ENCODE measurements around the gene ABHD16A. TPM values are rescaled to one million over a fixed set of nuclear protein-coding genes. Genes with fewer than 3 reads are reported as not detected.

Gene ABHD16A
- total and polyA plus RNA-seq, 4 experiments from 2014 or later: 35.9 to 69.2 (median 56.4) TPM

DNA sequence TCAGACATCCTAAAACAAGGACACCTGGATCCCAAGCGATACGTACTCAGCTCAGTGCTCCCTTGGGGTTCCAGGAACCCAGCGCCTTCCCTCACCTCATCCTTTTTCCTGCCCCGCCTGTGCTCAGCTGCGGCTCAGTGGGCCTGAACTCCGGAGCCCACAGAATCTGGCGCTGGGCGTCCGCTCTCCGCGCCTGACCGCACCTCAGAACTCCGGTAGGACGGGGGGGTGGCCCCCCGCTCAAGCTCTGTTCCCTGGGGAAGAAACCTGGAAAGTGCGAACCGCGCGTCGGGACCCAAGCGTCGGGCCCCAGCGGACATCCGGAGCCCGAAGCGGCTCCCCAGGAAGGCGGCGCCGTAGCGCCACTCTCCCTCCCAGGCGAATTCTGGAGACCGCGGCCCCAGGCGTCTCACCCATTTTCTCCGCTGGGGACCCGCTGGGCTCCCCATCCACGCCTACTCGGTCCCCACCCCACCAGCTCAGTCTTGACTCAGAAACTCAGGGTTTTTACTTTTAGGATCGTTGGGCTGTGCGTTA is 21.9 kb downstream of the ABHD16A start:
- peak in 4 of 5 donors; percentile 17 to 43 (median 28) for DNase-seq
- CTCF ChIA-PET (ENCODE audit: partially characterized antibody): interaction anchor here (0.7 to 2.1 kb wide), 24 partner anchors 8 to 1086 kb away, joined by 3 to 11 read pairs (median 4); partner anchors contain the start of genes ABHD16A, CLIC1, DXO and GPANK1
- H3K9me3 ChIP-seq (ENCODE audit: control insufficient read depth in 1 of 2, low read length in 2 of 2): no peaks in the 10 kb centered on the region
- no peaks in the 10 kb centered on the region for H3K27me3 ChIP-seq (ENCODE audit: insufficient read depth, low read length)
- H3K4me3 ChIP-seq (ENCODE audit: low read length in 2 of 2): peak overlapping the region; percentile 69 to 70
- POLR2A ChIA-PET (ENCODE audit: partially characterized antibody): interaction anchor here (0.7 to 2.1 kb wide), 15 partner anchors 14 to 183 kb away, joined by 3 to 13 read pairs (median 5); partner anchors contain the start of genes ABHD16A, BAG6, CSNK2B and GPANK1
- Mint-ChIP-seq H3K36me3 (peaks cover 2 to 8% of the 10 kb centered on the region in 2 donors), H3K9me3 (no peaks in the 10 kb centered on the region), H3K27me3 (no peaks in the 10 kb centered on the region), H3K4me3 (peak overlapping the region; percentile 86 to 91 (median 90)), H3K4me1 (peaks cover 11 to 27% (median 16%) of the 10 kb centered on the region in 4 donors), H3K27ac (peak overlapping the region; percentile 55 to 87 (median 77))
- H3K27ac ChIP-seq (ENCODE audit: low read depth, low read length): peak overlapping the region; percentile 51
- H3K4me1 ChIP-seq (ENCODE audit: insufficient read depth, low read length): peaks cover 19% of the 10 kb centered on the region
- intact Hi-C loops (cut with micrococcal nuclease): loop anchor here (2.0 to 5.0 kb wide), 3 partner anchors 16 to 56 kb away; partner anchors contain the start of genes ABHD16A, CLIC1 and GPANK1
- peaks cover 5% of the 10 kb centered on the region for H3K36me3 ChIP-seq (ENCODE audit: insufficient read depth, low read length)

DNA sequence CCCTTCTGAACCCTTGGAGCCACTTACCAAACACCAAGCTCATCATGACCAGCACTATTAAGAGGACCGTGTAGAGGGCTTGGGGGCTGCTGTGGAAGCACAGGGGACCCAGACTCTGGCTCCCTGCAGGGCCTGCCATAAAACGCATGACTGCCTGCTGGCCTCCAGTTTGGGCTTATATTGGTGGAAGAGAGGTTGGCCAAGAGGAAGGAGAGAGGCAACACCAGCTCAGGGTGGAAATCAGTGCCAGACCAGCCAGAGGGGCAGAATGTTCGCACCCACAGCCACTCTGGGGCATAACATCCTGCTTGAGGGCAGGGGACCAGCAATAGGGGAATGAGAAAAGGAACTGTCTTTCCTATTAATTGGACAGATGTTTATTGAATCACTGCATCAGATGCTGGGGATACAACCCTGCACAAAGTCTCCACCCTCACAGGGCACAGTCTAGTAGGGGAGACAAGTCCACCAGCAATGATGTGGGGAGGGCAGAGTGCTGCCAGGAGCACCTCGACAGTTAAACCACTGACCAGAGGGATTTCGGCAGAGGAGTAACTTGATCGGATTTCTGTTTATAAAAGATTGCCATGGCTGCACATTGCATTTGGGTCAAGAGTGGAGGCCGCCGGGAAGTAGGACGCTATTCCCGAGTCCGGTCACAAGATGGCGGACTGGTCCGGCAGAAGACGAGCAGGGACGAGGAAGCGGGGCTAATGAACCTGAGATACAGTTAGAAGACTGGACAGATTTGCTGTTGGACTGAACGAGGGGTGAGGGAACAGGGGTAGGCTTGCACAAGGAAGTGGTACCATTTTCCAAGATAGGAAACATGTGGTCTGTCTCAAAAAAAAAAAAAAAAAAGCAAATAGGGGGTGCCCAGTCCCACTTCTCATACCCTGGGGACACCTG is 22.6 kb downstream of the ABHD16A start, which contains the start of gene LY6G5C:
Gene LY6G5C, minus strand, starts transcription at position 842 of the 909 bp plus-strand sequence. Its CDS starts 694 bp downstream, at position 148.
- intact Hi-C loops (cut with micrococcal nuclease): loop anchor here (1.0 to 5.0 kb wide), 5 partner anchors 16 to 184 kb away; partner anchors contain the start of genes ABHD16A, CLIC1 and GPANK1
- H3K36me3 ChIP-seq (ENCODE audit: insufficient read depth, low read length): no peaks in the 10 kb centered on the region

DNA sequence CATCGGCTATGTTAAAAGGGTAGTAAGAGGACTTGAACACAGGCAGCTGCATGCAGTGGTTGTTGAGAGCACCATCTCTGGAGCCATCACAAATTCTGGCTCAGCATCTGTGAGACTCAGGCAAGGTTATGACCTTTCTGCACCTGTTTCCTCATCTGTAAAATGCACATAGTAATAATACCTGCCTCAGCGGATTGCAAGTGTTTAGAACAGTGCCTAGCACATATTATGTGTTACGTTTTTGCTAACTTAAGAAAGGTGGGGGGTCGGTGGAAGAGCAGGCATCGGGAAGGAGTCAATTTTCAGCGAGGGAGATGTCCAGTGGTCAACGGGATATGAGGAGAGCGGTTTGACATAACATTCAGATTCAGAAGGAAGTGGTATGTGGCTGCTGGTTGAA is 25.2 kb downstream of the ABHD16A start:
- peak overlapping the region in 2 of 8 donors; percentile 3 to 50 for H3K4me3 Mint-ChIP-seq
- POLR2A ChIA-PET (ENCODE audit: partially characterized antibody): interaction anchor here (0.6 to 1.2 kb wide), 2 partner anchors 25 to 103 kb away, joined by 3 read pairs; partner anchors contain the start of gene TNF
- Histone ChIP-seq H3K9me3 (ENCODE audit: control insufficient read depth in 1 of 2, low read length in 2 of 2) (no peaks in the 10 kb centered on the region), H3K4me3 (ENCODE audit: low read length in 2 of 2) (no peak overlapping the region), H3K4me1 (ENCODE audit: insufficient read depth, low read length) (peaks cover 19% of the 10 kb centered on the region), H3K36me3 (ENCODE audit: insufficient read depth, low read length) (peaks cover 5% of the 10 kb centered on the region), H3K27ac (ENCODE audit: low read depth, low read length) (no peak overlapping the region), H3K27me3 (ENCODE audit: insufficient read depth, low read length) (no peaks in the 10 kb centered on the region)
- DNase-seq: no peak
- intact Hi-C loops (cut with micrococcal nuclease): no loop called here
- H3K27ac Mint-ChIP-seq: peak overlapping the region in 3 of 7 donors; percentile 5 to 61 (median 22)
- peaks cover 6 to 12% of the 10 kb centered on the region in 2 donors for H3K36me3 Mint-ChIP-seq
- peaks cover 11 to 27% (median 16%) of the 10 kb centered on the region in 4 donors for H3K4me1 Mint-ChIP-seq
- H3K27me3 Mint-ChIP-seq: no peaks in the 10 kb centered on the region
- H3K9me3 Mint-ChIP-seq: no peaks in the 10 kb centered on the region
- CTCF ChIA-PET (ENCODE audit: partially characterized antibody): interaction anchor here (1.1 to 1.3 kb wide), 4 partner anchors 12 to 212 kb away, joined by 3 to 4 read pairs (median 3); partner anchors contain the start of gene HSPA1B

More for the DNA sequence above, 22.6 kb downstream of the ABHD16A start, which contains the start of gene LY6G5C:
- POLR2A ChIA-PET (ENCODE audit: partially characterized antibody): interaction anchor here (0.7 to 2.1 kb wide), 15 partner anchors 14 to 183 kb away, joined by 3 to 13 read pairs (median 5); partner anchors contain the start of genes ABHD16A, BAG6, CSNK2B and GPANK1
- H3K9me3 Mint-ChIP-seq: no peaks in the 10 kb centered on the region
- peak in 4 of 5 donors; percentile 51 to 59 (median 56) for DNase-seq
- CTCF ChIA-PET (ENCODE audit: partially characterized antibody): interaction anchor here (0.7 to 2.1 kb wide), 24 partner anchors 9 to 1085 kb away, joined by 3 to 11 read pairs (median 4); partner anchors contain the start of genes ABHD16A, CLIC1, DXO and GPANK1
- Histone ChIP-seq H3K4me1 (ENCODE audit: insufficient read depth, low read length) (peaks cover 19% of the 10 kb centered on the region), H3K9me3 (ENCODE audit: control insufficient read depth in 1 of 2, low read length in 2 of 2) (no peaks in the 10 kb centered on the region), H3K27ac (ENCODE audit: low read depth, low read length) (peak within 1 kb of the TSS; percentile 51), H3K27me3 (ENCODE audit: insufficient read depth, low read length) (no peaks in the 10 kb centered on the region), H3K4me3 (ENCODE audit: low read length in 2 of 2) (peak within 1 kb of the TSS; percentile 69 to 70)
- H3K27ac Mint-ChIP-seq: peak within 1 kb of the TSS; percentile 77 to 92 (median 86)
- peaks cover 0 to 4% of the 10 kb centered on the region in 2 donors for H3K36me3 Mint-ChIP-seq
- H3K27me3 Mint-ChIP-seq: no peaks in the 10 kb centered on the region
- peaks cover 11 to 27% (median 16%) of the 10 kb centered on the region in 4 donors for H3K4me1 Mint-ChIP-seq
- H3K4me3 Mint-ChIP-seq: peak within 1 kb of the TSS; percentile 86 to 91 (median 90)

DNA sequence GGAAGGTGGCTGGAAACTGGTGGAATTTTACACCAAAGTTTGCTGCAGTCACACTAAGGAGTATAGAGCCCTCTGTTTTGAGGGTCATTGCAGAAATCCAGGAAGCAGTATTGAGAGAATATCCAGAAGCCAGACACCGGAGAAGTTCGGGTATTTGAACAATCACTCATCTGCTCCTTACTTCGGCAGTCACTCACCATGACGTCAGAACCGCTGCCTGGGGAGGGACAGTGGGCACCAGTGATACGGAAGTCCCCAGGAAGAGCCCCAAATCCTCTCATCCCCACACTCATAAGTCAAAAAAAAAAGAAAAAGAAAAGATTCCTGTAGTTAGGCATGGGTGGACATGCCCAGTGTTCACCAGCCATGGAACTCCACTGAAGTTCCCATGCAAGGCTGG is 26.2 kb downstream of the ABHD16A start:
- Histone ChIP-seq H3K36me3 (ENCODE audit: insufficient read depth, low read length) (peaks cover 15% of the 10 kb centered on the region), H3K27ac (ENCODE audit: low read depth, low read length) (no peak overlapping the region), H3K4me1 (ENCODE audit: insufficient read depth, low read length) (peaks cover 19% of the 10 kb centered on the region), H3K27me3 (ENCODE audit: insufficient read depth, low read length) (no peaks in the 10 kb centered on the region), H3K9me3 (ENCODE audit: control insufficient read depth in 1 of 2, low read length in 2 of 2) (no peaks in the 10 kb centered on the region), H3K4me3 (ENCODE audit: low read length in 2 of 2) (no peak overlapping the region)
- Mint-ChIP-seq H3K9me3 (no peaks in the 10 kb centered on the region), H3K27ac (peak overlapping the region in 2 of 7 donors; percentile 72 to 89), H3K4me3 (no peak overlapping the region), H3K27me3 (no peaks in the 10 kb centered on the region), H3K4me1 (peaks cover 11 to 27% (median 15%) of the 10 kb centered on the region in 4 donors), H3K36me3 (peaks cover 11 to 19% of the 10 kb centered on the region in 2 donors)
- ChIA-PET POLR2A (ENCODE audit: partially characterized antibody) (no interaction called here), CTCF (ENCODE audit: partially characterized antibody) (interaction anchor here (1.1 kb wide), 1 partner anchor 213 kb away, joined by 3 read pairs; no protein-coding TSS in a partner anchor)
- no peak for DNase-seq
- intact Hi-C loops (cut with micrococcal nuclease): no loop called here

DNA sequence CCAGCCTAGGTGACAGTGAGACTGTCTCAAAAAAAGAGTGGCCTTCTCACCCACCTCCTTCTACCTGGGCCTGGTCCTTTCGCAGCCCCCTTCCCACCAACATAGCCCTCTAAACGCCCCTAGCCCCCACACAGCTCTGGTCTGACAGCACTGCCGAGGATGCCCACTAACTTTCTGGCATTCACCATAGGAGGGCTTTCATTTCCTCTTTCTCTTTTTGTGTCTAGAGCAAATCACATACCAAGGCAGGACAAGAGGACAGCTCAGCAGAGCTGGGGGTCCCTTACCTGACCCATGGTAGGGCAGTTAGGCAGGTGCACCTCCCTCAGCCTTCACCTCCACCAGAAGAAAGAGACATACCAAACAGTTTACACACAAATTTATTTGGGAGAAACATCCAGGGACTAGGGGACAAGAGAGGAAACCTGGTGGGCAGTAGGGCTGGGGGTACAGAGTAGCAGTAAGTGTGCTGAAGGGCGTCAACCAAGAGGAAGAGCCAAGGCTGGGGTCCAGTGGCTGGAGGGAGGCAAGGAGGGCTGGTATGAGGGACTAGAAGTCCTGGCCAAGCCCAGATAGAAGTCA is 26.7 kb downstream of the ABHD16A start:
- Histone ChIP-seq H3K36me3 (ENCODE audit: insufficient read depth, low read length) (peaks cover 20% of the 10 kb centered on the region), H3K27me3 (ENCODE audit: insufficient read depth, low read length) (no peaks in the 10 kb centered on the region), H3K9me3 (ENCODE audit: control insufficient read depth in 1 of 2, low read length in 2 of 2) (no peaks in the 10 kb centered on the region), H3K4me1 (ENCODE audit: insufficient read depth, low read length) (peaks cover 15% of the 10 kb centered on the region), H3K4me3 (ENCODE audit: low read length in 2 of 2) (no peak overlapping the region), H3K27ac (ENCODE audit: low read depth, low read length) (no peak overlapping the region)
- Mint-ChIP-seq H3K4me1 (peaks cover 8 to 24% (median 12%) of the 10 kb centered on the region in 4 donors), H3K36me3 (peaks cover 11 to 24% of the 10 kb centered on the region in 2 donors), H3K27ac (peak overlapping the region in 3 of 7 donors; percentile 5 to 89 (median 72)), H3K4me3 (no peak overlapping the region), H3K9me3 (no peaks in the 10 kb centered on the region), H3K27me3 (no peaks in the 10 kb centered on the region)
- intact Hi-C loops (cut with micrococcal nuclease): no loop called here
- DNase-seq: no peak
- ChIA-PET POLR2A (ENCODE audit: partially characterized antibody) (interaction anchor here (1.4 kb wide), 1 partner anchor 24 kb away, joined by 5 read pairs; the partner anchor contains the start of gene BAG6), CTCF (ENCODE audit: partially characterized antibody) (no interaction called here)

DNA sequence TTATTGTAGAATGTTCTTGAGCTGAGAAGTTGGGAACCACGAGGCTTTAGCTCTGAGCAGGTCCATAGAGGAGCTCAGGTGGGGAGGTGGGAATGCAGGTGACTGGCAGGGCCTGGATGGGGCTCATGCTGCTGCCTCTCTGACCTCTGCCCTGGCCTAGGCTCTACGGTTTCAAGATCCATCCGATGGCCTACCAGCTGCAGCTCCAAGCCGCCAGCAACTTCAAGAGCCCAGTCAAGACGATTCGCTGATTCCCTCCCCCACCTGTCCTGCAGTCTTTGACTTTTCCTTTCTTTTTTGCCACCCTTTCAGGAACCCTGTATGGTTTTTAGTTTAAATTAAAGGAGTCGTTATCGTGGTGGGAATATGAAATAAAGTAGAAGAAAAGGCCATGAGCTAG is 33.4 kb downstream of the ABHD16A start, which contains the start of gene LY6G5B:
Gene LY6G5B, plus strand, starts transcription at position 301 of the 400 bp plus-strand sequence. CDS start 975 bp downstream, outside the sequence.
- H3K27me3 Mint-ChIP-seq: no peaks in the 10 kb centered on the region
- H3K36me3 ChIP-seq (ENCODE audit: insufficient read depth, low read length): peaks cover 66% of the 10 kb centered on the region
- no peaks in the 10 kb centered on the region for H3K27me3 ChIP-seq (ENCODE audit: insufficient read depth, low read length)
- no peaks in the 10 kb centered on the region for H3K9me3 ChIP-seq (ENCODE audit: control insufficient read depth in 1 of 2, low read length in 2 of 2)
- ChIA-PET POLR2A (ENCODE audit: partially characterized antibody) (interaction anchor here (3.3 kb wide), 1 partner anchor 18 kb away, joined by 16 read pairs; the partner anchor contains the start of gene BAG6), CTCF (ENCODE audit: partially characterized antibody) (interaction anchor here (2.5 kb wide), 1 partner anchor 11 kb away, joined by 8 read pairs; the partner anchor contains the start of gene LY6G5C)
- H3K4me1 Mint-ChIP-seq: peaks cover 14 to 32% (median 23%) of the 10 kb centered on the region in 4 donors
- peaks cover 47 to 68% of the 10 kb centered on the region in 2 donors for H3K36me3 Mint-ChIP-seq
- no peak within 1 kb of the TSS for H3K4me3 ChIP-seq (ENCODE audit: low read length in 2 of 2)
- peak within 1 kb of the TSS in 1 of 8 donors; percentile 39 for H3K4me3 Mint-ChIP-seq
- H3K27ac Mint-ChIP-seq: peak within 1 kb of the TSS; percentile 13 to 70 (median 57)
- intact Hi-C loops (cut with micrococcal nuclease): loop anchor here (5.0 to 10.0 kb wide), 2 partner anchors 228 to 1535 kb away; partner anchors contain the start of genes EHMT2, HSD17B8, RING1 and RXRB
- no peak within 1 kb of the TSS for H3K27ac ChIP-seq (ENCODE audit: low read depth, low read length)
- no peak for DNase-seq
- H3K4me1 ChIP-seq (ENCODE audit: insufficient read depth, low read length): peaks cover 29% of the 10 kb centered on the region
- H3K9me3 Mint-ChIP-seq: no peaks in the 10 kb centered on the region
